ENCODE data around the gene ATXN1. TPM values are rescaled to one million over a fixed set of nuclear protein-coding genes. Genes with fewer than 3 reads are reported as not detected.
A peak's percentile ranks its signal among the peaks of the same experiment; 100 is the strongest.

The ATXN1 gene
- total RNA-seq, 4 donors from 2014 or later: 48.7 to 166 (median 105) TPM

GRCh38 chr6:16355238-16355637 lies 406.0 kb downstream of the ATXN1 start:
- no peak overlapping the region for H3K27ac ChIP-seq

GRCh38 chr6:16354692-16355091 lies 406.6 kb downstream of the ATXN1 start:
- TF ChIP-seq EP300 (IDR thresholded peaks at IDR 0.05; ENCODE audit: low read depth) (no peak), POLR2A (IDR thresholded peaks at IDR 0.05) (no peak), POLR2AphosphoS5 (IDR thresholded peaks at IDR 0.05) (no peak)
- TF ChIP-seq, protein P1, sequence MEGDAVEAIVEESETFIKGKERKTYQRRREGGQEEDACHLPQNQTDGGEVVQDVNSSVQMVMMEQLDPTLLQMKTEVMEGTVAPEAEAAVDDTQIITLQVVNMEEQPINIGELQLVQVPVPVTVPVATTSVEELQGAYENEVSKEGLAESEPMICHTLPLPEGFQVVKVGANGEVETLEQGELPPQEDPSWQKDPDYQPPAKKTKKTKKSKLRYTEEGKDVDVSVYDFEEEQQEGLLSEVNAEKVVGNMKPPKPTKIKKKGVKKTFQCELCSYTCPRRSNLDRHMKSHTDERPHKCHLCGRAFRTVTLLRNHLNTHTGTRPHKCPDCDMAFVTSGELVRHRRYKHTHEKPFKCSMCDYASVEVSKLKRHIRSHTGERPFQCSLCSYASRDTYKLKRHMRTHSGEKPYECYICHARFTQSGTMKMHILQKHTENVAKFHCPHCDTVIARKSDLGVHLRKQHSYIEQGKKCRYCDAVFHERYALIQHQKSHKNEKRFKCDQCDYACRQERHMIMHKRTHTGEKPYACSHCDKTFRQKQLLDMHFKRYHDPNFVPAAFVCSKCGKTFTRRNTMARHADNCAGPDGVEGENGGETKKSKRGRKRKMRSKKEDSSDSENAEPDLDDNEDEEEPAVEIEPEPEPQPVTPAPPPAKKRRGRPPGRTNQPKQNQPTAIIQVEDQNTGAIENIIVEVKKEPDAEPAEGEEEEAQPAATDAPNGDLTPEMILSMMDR (IDR thresholded peaks at IDR 0.05): no peak
- peaks cover 0 to 12% (median 5%) of the 10 kb centered on the region in 4 donors for H3K4me1 ChIP-seq
- WGBS, 2 donors (ENCODE audit: low coverage in 1 of 2): 96 to 100% methylated on average over 1 of the region's 1 CpG
- no peaks in the 10 kb centered on the region for H3K27me3 ChIP-seq
- no peaks in the 10 kb centered on the region for H3K9me3 ChIP-seq
- H3K4me3 ChIP-seq: no peak overlapping the region
- H3K27ac ChIP-seq: no peak overlapping the region
- in situ Hi-C loops (cut with MboI; ENCODE audit: low pct_ligation_motif_present in 1 of 4, low pct_unique_long_range_greater_than_20kb in 1 of 4, low sequenced_read_pairs in 3 of 4): no loop called here
- intact Hi-C loops (cut with DNase I; ENCODE audit: low total_unique reads): no loop called here
- no peaks in the 10 kb centered on the region for H3K36me3 ChIP-seq
- DNase-seq: no peak

More at GRCh38 chr6:16355238-16355637, 406.0 kb downstream of the ATXN1 start:
- Histone ChIP-seq H3K36me3 (no peaks in the 10 kb centered on the region), H3K27me3 (no peaks in the 10 kb centered on the region), H3K4me3 (no peak overlapping the region), H3K9me3 (no peaks in the 10 kb centered on the region), H3K4me1 (peaks cover 0 to 12% (median 5%) of the 10 kb centered on the region in 4 donors)
- 92 to 96% methylated on average over 2 to 9 of the region's 9 CpGs for WGBS, 2 donors (ENCODE audit: low coverage in 1 of 2)
- in situ Hi-C loops (cut with MboI; ENCODE audit: low pct_ligation_motif_present in 1 of 4, low pct_unique_long_range_greater_than_20kb in 1 of 4, low sequenced_read_pairs in 3 of 4) (no loop called here), intact Hi-C loops (cut with DNase I; ENCODE audit: low total_unique reads) (no loop called here)
- no peak for DNase-seq
- TF ChIP-seq EP300 (IDR thresholded peaks at IDR 0.05; ENCODE audit: low read depth) (no peak), POLR2A (IDR thresholded peaks at IDR 0.05) (no peak), POLR2AphosphoS5 (IDR thresholded peaks at IDR 0.05) (no peak)
- TF ChIP-seq, protein P1 (IDR thresholded peaks at IDR 0.05): no peak

DNA sequence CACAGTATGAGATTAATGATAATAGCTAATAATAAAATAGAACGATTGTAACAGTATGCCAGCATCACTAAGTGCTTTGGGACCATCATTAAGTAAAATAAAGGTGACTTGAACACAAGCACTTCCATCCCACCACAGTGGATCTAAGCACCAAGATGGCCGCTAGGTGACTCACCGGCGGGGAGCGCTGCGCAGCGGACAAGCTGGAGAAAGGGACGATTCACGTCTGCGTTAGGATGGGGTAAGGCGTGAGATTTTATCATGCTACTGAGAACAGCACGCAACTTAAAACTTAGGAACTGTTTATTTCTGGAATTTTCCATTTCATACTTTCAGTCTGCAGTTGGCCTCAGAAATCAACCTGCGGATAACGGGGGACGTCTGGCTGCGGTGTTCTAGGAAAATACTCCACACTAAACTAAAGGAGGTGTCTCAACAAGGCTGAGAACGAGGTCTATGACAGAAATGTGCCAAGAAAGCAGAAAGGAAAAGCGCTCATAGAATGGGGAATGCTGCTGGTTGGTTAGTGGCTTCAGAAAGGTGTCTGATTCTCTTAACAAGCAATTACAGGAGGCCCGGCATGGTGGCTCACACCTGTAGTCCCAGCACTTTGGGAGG lies 408.3 kb downstream of the ATXN1 start:
- peak overlapping the region in 3 of 4 donors; percentile 61 to 68 (median 62) for H3K27ac ChIP-seq
- 87 to 94% methylated on average over 6 to 19 of the region's 19 CpGs for WGBS, 2 donors (ENCODE audit: low coverage in 1 of 2)

DNA sequence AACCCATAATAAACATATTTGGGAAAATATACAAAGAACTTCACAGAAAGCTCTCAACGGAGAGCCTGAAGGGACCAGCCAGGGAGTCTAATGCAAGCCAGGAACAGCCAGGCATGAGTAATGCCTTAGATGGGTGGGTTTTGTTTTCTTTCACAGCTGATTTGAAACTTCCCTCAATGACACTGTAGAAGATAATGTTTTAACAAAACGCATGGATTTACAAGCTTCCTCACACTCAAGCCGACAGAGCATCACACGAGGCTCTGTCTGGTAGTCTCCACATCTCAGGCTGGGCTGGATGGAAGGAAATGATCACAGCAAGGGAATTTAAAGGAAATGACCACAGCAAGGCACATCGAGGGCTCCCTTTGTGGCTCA lies 409.0 kb downstream of the ATXN1 start:
- in situ Hi-C loops (cut with MboI; ENCODE audit: low pct_ligation_motif_present in 1 of 4, low pct_unique_long_range_greater_than_20kb in 1 of 4, low sequenced_read_pairs in 3 of 4): no loop called here
- no peaks in the 10 kb centered on the region for H3K9me3 ChIP-seq
- no peaks in the 10 kb centered on the region for H3K27me3 ChIP-seq
- H3K4me3 ChIP-seq: no peak overlapping the region
- 65 to 100% methylated on average over 2 to 5 of the region's 5 CpGs for WGBS, 2 donors (ENCODE audit: low coverage in 1 of 2)
- H3K4me1 ChIP-seq: peaks cover 0 to 12% (median 5%) of the 10 kb centered on the region in 4 donors
- TF ChIP-seq POLR2A (IDR thresholded peaks at IDR 0.05) (no peak), EP300 (IDR thresholded peaks at IDR 0.05; ENCODE audit: low read depth) (no peak), POLR2AphosphoS5 (IDR thresholded peaks at IDR 0.05) (no peak)
- TF ChIP-seq, protein P1 (IDR thresholded peaks at IDR 0.05): no peak
- DNase-seq: no peak
- H3K36me3 ChIP-seq: no peaks in the 10 kb centered on the region
- H3K27ac ChIP-seq: peak overlapping the region; percentile 61 to 72 (median 65)
- intact Hi-C loops (cut with DNase I; ENCODE audit: low total_unique reads): no loop called here

More for the DNA sequence above, 408.3 kb downstream of the ATXN1 start:
- DNase-seq: no peak
- H3K4me1 ChIP-seq: peaks cover 0 to 12% (median 5%) of the 10 kb centered on the region in 4 donors
- no peak overlapping the region for H3K4me3 ChIP-seq
- TF ChIP-seq EP300 (IDR thresholded peaks at IDR 0.05; ENCODE audit: low read depth): no peak
- TF ChIP-seq, protein P1 (IDR thresholded peaks at IDR 0.05): no peak
- TF ChIP-seq POLR2A (IDR thresholded peaks at IDR 0.05): no peak
- TF ChIP-seq POLR2AphosphoS5 (IDR thresholded peaks at IDR 0.05): no peak
- no peaks in the 10 kb centered on the region for H3K36me3 ChIP-seq
- H3K27me3 ChIP-seq: no peaks in the 10 kb centered on the region
- no peaks in the 10 kb centered on the region for H3K9me3 ChIP-seq
- in situ Hi-C loops (cut with MboI; ENCODE audit: low pct_ligation_motif_present in 1 of 4, low pct_unique_long_range_greater_than_20kb in 1 of 4, low sequenced_read_pairs in 3 of 4) (no loop called here), intact Hi-C loops (cut with DNase I; ENCODE audit: low total_unique reads) (no loop called here)

Data from transverse colon (tissue), 4 donors.